ENCODE data around the gene NRSN1. TPM values are rescaled to one million over a fixed set of nuclear protein-coding genes. Genes with fewer than 3 reads are reported as not detected.

NRSN1 gene
- total RNA-seq = not detected in 2 replicates

GRCh38 chr6:24125980-24126379, at the start of gene NRSN1:
TSS of gene NRSN1 (plus strand) at chr6:24126215. CDS start at chr6:24134328, 8,113 bp downstream.

Other genes with a start within 250 kb of the NRSN1 start
- gene DCDC2, start 231.8 kb downstream of the NRSN1 start, total RNA-seq = not detected in 2 replicates